Gastroesophageal sphincter (tissue), 4 donors: ENCODE results near the gene SIAH3. TPM values are rescaled to one million over a fixed set of nuclear protein-coding genes. Genes with fewer than 3 reads are reported as not detected.
A peak's percentile ranks its signal among the peaks of the same experiment; 100 is the strongest.

ENCODE experiments used
- ATAC-seq: fragments of 150-250 bp; one replicate; pipeline ENCODE4 v1.9.1; 2016; ENCODE audit warnings: mild to moderate bottlenecking, moderate library complexity
- H3K27ac ChIP-seq, 4 donors: fragments of 200-600 bp; sonication (generic) in 3 of 4; 1 replicate in 3 of 4; 2 replicates in 1 of 4; pipeline ENCODE4 v1.5.1; 2016 to 2019
- H3K27me3 ChIP-seq: fragments of 200-600 bp; sonication (generic); one replicate; pipeline ENCODE4 v1.5.1; 2019
- H3K36me3 ChIP-seq, 2 donors: fragments of 200-600 bp; sonication (generic); one replicate each; pipeline ENCODE4 v1.5.1; 2019; ENCODE audit warnings: control low read depth in 1 of 2
- H3K4me1 ChIP-seq, 3 donors: fragments of 200-600 bp; sonication (generic); 1 replicate in 2 of 3; 2 replicates in 1 of 3; pipeline ENCODE4 v1.5.1; 2016 to 2019; ENCODE audit warnings: control low read depth in 2 of 3
- H3K4me3 ChIP-seq, 2 donors: fragments of 200-600 bp; sonication (generic); one replicate each; pipeline ENCODE4 v1.5.1; 2019; ENCODE audit warnings: mild to moderate bottlenecking in 1 of 2, moderate library complexity in 1 of 2
- H3K9me3 ChIP-seq, 3 donors: fragments of 200-600 bp; sonication (generic); one replicate each; pipeline ENCODE4 v1.5.1; 2017 to 2019; ENCODE audit warnings: control low read depth in 2 of 3
- CTCF ChIP-seq, 4 experiments: fragments of 200-600 bp in 2 of 4; fragments of 450-650 bp in 2 of 4; sonication (generic) in 1 of 4; IDR thresholded peaks; one replicate each; pipeline ENCODE4 v1.5.1; 2017 to 2019; ENCODE audit warnings: antibody characterized with exemption in 4 of 4, mild to moderate bottlenecking in 2 of 4, moderate library complexity in 2 of 4
- EP300 ChIP-seq: sonication (generic); formaldehyde crosslinking; IDR thresholded peaks from one replicate; pipeline ENCODE4 v1.6.1; 2017; ENCODE audit warnings: antibody characterized with exemption, mild to moderate bottlenecking
- POLR2A ChIP-seq, 2 donors: fragments of 450-650 bp; IDR thresholded peaks; one replicate each; pipeline ENCODE4 v1.6.1; 2017; ENCODE audit warnings: antibody characterized with exemption in 2 of 2, mild to moderate bottlenecking in 2 of 2, moderate library complexity in 1 of 2
- POLR2AphosphoS5 ChIP-seq: sonication (generic); formaldehyde crosslinking; IDR thresholded peaks from one replicate; pipeline ENCODE4 v1.6.1; 2017; ENCODE audit warnings: antibody characterized with exemption
- WGBS, 2 donors: methylation state at CpG; one replicate each; pipeline ENCODE4 v1.1.5; 2018; ENCODE audit warnings: low coverage in 1 of 2; 5-methylcytosine and 5-hydroxymethylcytosine counted together
- total RNA-seq, 4 donors: library from RNA; depleted of rRNA; stranded (reverse); fragments of >200 nt; gene quantifications; one replicate each; pipeline ENCODE4 v1.1.0, GENCODE V29; 2016

The SIAH3 gene
- total RNA-seq, 4 donors from 2014 or later: not detected

GRCh38 chr13:45852494-45852893 lies 941 bp upstream of the SIAH3 start:
- TF ChIP-seq POLR2A (IDR thresholded peaks at IDR 0.05): no peak
- no peak for TF ChIP-seq POLR2AphosphoS5
- no peak for TF ChIP-seq EP300
- TF ChIP-seq CTCF (IDR thresholded peaks at IDR 0.05): no peak
- 88% methylated on average over 3 of the region's 3 CpGs; no CpG with 5 or more reads in 1 of the 2 donors for WGBS, 2 donors
- Histone ChIP-seq H3K9me3 (peaks cover 0 to 16% (median 0%) of the 10 kb centered on the region in 3 donors), H3K27ac (no peak overlapping the region), H3K4me3 (no peak overlapping the region), H3K27me3 (peaks cover 66% of the 10 kb centered on the region), H3K36me3 (no peaks in the 10 kb centered on the region), H3K4me1 (peaks cover 0 to 22% (median 18%) of the 10 kb centered on the region in 3 donors)
- no peak for ATAC-seq

- TF ChIP-seq EP300 (no peak), CTCF (IDR thresholded peaks at IDR 0.05) (no peak), POLR2A (IDR thresholded peaks at IDR 0.05) (no peak), POLR2AphosphoS5 (no peak)
- ATAC-seq: no peak
- no peaks in the 10 kb centered on the region for H3K36me3 ChIP-seq
- H3K27ac ChIP-seq: no peak overlapping the region
- H3K4me3 ChIP-seq: no peak overlapping the region
- H3K27me3 ChIP-seq: peaks cover 68% of the 10 kb centered on the region
- H3K4me1 ChIP-seq: peaks cover 0 to 22% (median 18%) of the 10 kb centered on the region in 3 donors
- WGBS, 2 donors: 39 to 67% methylated on average over 6 to 7 of the region's 7 CpGs
- peaks cover 0 to 16% (median 0%) of the 10 kb centered on the region in 3 donors for H3K9me3 ChIP-seq
Measured at GRCh38 chr13:45851956-45852355, 403 bp upstream of the SIAH3 start.

DNA sequence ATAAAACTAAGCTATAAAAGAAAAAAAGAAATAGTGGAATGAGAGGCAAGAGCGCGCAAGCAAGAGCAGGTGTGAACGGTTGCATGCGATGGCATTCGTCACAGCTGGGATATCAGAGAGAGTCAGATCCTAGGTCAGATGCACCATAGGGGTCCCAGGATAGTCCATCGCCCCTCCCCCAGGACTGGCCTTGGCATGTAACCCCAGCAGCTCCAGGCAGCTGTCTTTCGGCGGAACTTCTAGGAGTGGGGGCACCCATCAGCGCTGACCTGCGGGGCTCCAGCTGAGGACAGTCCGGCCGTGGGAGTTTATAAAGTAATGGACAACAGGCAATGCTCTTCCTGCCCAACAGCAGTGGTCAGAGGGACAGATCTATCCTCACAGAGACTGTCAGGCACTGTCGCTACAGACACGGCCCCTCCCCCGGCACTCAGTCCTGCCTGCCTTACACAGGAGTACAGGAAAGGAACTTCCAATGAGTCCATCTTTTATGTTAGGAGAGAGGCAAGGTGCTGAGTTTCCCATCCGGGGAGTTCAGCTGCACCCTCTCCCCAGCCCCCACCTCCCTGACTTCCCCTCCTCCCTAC lies 1.4 kb downstream of the SIAH3 start:
- H3K9me3 ChIP-seq: peaks cover 0 to 13% (median 0%) of the 10 kb centered on the region in 3 donors
- no peak overlapping the region for H3K27ac ChIP-seq
- TF ChIP-seq POLR2A (IDR thresholded peaks at IDR 0.05) (no peak), POLR2AphosphoS5 (no peak), CTCF (IDR thresholded peaks at IDR 0.05) (no peak), EP300 (no peak)
- no peaks in the 10 kb centered on the region for H3K36me3 ChIP-seq
- peak overlapping the region in 1 of 2 donors; percentile 40 for H3K4me3 ChIP-seq
- H3K4me1 ChIP-seq: peaks cover 0 to 22% (median 18%) of the 10 kb centered on the region in 3 donors
- peaks cover 75% of the 10 kb centered on the region for H3K27me3 ChIP-seq
- 64 to 65% methylated on average over 8 to 14 of the region's 16 CpGs for WGBS, 2 donors
- no peak for ATAC-seq

- peaks cover 0 to 5% (median 0%) of the 10 kb centered on the region in 3 donors for H3K9me3 ChIP-seq
- no peak overlapping the region for H3K27ac ChIP-seq
- H3K4me1 ChIP-seq: peaks cover 0 to 22% (median 18%) of the 10 kb centered on the region in 3 donors
- H3K27me3 ChIP-seq: peaks cover 73% of the 10 kb centered on the region
- no peak for ATAC-seq
- WGBS, 2 donors: 43 to 83% methylated on average over 1 to 2 of the region's 2 CpGs
- TF ChIP-seq EP300 (no peak), POLR2A (IDR thresholded peaks at IDR 0.05) (no peak), POLR2AphosphoS5 (no peak), CTCF (IDR thresholded peaks at IDR 0.05) (no peak)
- H3K36me3 ChIP-seq: no peaks in the 10 kb centered on the region
- no peak overlapping the region for H3K4me3 ChIP-seq
Measured at GRCh38 chr13:45849408-45849807, 2.1 kb downstream of the SIAH3 start.
